ENCODE measurements around the gene MEX3D. TPM values are rescaled to one million over a fixed set of nuclear protein-coding genes. Genes with fewer than 3 reads are reported as not detected.

The MEX3D gene
- total RNA-seq, 1 experiment from 2014 or later, result 64.0 TPM

GRCh38 chr19:1534972-1535371 is 33.2 kb downstream of the MEX3D start:
- intact Hi-C loops (cut with micrococcal nuclease), result no loop called here

GRCh38 chr19:1533510-1534150 is 34.5 kb downstream of the MEX3D start:
- Histone ChIP-seq H3K27me3 (ENCODE audit: low read length) (no peaks in the 10 kb centered on the region), H3K9me3 (ENCODE audit: low read length) (no peaks in the 10 kb centered on the region), H4K20me1 (ENCODE audit: low read length) (no peaks in the 10 kb centered on the region), H3F3A (ENCODE audit: low read length, unreplicated experiment) (no peaks in the 10 kb centered on the region), H3K4me2 (ENCODE audit: low read length) (no peak overlapping the region), H2AFZ (ENCODE audit: low read length) (no peak overlapping the region), H3K27ac (ENCODE audit: low read length) (no peak overlapping the region), H3K4me3 (ENCODE audit: low read length) (no peak overlapping the region), H3K4me1 (ENCODE audit: insufficient read depth, low read length) (no peaks in the 10 kb centered on the region), H3K9ac (ENCODE audit: low read length) (no peak overlapping the region), H3K79me2 (ENCODE audit: low read length) (no peaks in the 10 kb centered on the region), H3K9me2 (replicated peaks; ENCODE audit: low read length) (no peaks in the 10 kb centered on the region), H3K36me3 (ENCODE audit: low read depth, low read length) (no peaks in the 10 kb centered on the region)
- intact Hi-C loops (cut with micrococcal nuclease), result no loop called here
- CTCF ChIA-PET, result interaction anchor here (0.6 kb wide), 1 partner anchor 13 kb away, joined by 5 read pairs; no protein-coding TSS in a partner anchor
- POLR2A ChIA-PET (ENCODE audit: unreplicated experiment), result no interaction called here
- no TSS peak for BruUV-seq (replicated peaks)
- ATAC-seq, result no peak
- no peak for DNase-seq
- TF ChIP-seq EZH2 (IDR thresholded peaks at IDR 0.05; ENCODE audit: low read length, unreplicated experiment) (no peak), CTCF (conservative IDR thresholded peaks at IDR 0.05; ENCODE audit: low read depth, low read length) (no peak), EZH2phosphoT487 (IDR thresholded peaks at IDR 0.05; ENCODE audit: borderline replicate concordance, low read length) (no peak)

More at GRCh38 chr19:1534972-1535371, 33.2 kb downstream of the MEX3D start:
- ChIA-PET POLR2A (ENCODE audit: unreplicated experiment) (no interaction called here), CTCF (no interaction called here)
- Histone ChIP-seq H3K4me2 (ENCODE audit: low read length) (no peak overlapping the region), H3K4me1 (ENCODE audit: insufficient read depth, low read length) (no peaks in the 10 kb centered on the region), H3K9me2 (replicated peaks; ENCODE audit: low read length) (no peaks in the 10 kb centered on the region), H3F3A (ENCODE audit: low read length, unreplicated experiment) (no peaks in the 10 kb centered on the region), H3K27ac (ENCODE audit: low read length) (no peak overlapping the region), H3K4me3 (ENCODE audit: low read length) (no peak overlapping the region), H3K36me3 (ENCODE audit: low read depth, low read length) (no peaks in the 10 kb centered on the region), H2AFZ (ENCODE audit: low read length) (no peak overlapping the region), H3K9me3 (ENCODE audit: low read length) (no peaks in the 10 kb centered on the region), H3K9ac (ENCODE audit: low read length) (no peak overlapping the region), H3K27me3 (ENCODE audit: low read length) (no peaks in the 10 kb centered on the region), H3K79me2 (ENCODE audit: low read length) (no peaks in the 10 kb centered on the region), H4K20me1 (ENCODE audit: low read length) (no peaks in the 10 kb centered on the region)
- no peak for ATAC-seq
- DNase-seq, result no peak
- no TSS peak for BruUV-seq (replicated peaks)
- TF ChIP-seq EZH2 (IDR thresholded peaks at IDR 0.05; ENCODE audit: low read length, unreplicated experiment) (no peak), CTCF (conservative IDR thresholded peaks at IDR 0.05; ENCODE audit: low read depth, low read length) (no peak), EZH2phosphoT487 (IDR thresholded peaks at IDR 0.05; ENCODE audit: borderline replicate concordance, low read length) (no peak)

GRCh38 chr19:1532003-1532402 is 36.1 kb downstream of the MEX3D start:
- Histone ChIP-seq H3K4me1 (ENCODE audit: insufficient read depth, low read length) (no peaks in the 10 kb centered on the region), H3K4me3 (ENCODE audit: low read length) (no peak overlapping the region), H3F3A (ENCODE audit: low read length, unreplicated experiment) (no peaks in the 10 kb centered on the region), H3K79me2 (ENCODE audit: low read length) (no peaks in the 10 kb centered on the region), H3K27me3 (ENCODE audit: low read length) (no peaks in the 10 kb centered on the region), H4K20me1 (ENCODE audit: low read length) (no peaks in the 10 kb centered on the region), H3K9me3 (ENCODE audit: low read length) (no peaks in the 10 kb centered on the region), H3K9me2 (replicated peaks; ENCODE audit: low read length) (no peaks in the 10 kb centered on the region), H2AFZ (ENCODE audit: low read length) (no peak overlapping the region), H3K4me2 (ENCODE audit: low read length) (no peak overlapping the region), H3K36me3 (ENCODE audit: low read depth, low read length) (no peaks in the 10 kb centered on the region), H3K9ac (ENCODE audit: low read length) (no peak overlapping the region), H3K27ac (ENCODE audit: low read length) (no peak overlapping the region)
- ATAC-seq (no peak), DNase-seq (no peak)
- ChIA-PET POLR2A (ENCODE audit: unreplicated experiment) (no interaction called here), CTCF (no interaction called here)
- BruUV-seq (replicated peaks), result no TSS peak
- intact Hi-C loops (cut with micrococcal nuclease), result no loop called here
- TF ChIP-seq CTCF (conservative IDR thresholded peaks at IDR 0.05; ENCODE audit: low read depth, low read length) (no peak), EZH2phosphoT487 (IDR thresholded peaks at IDR 0.05; ENCODE audit: borderline replicate concordance, low read length) (no peak), EZH2 (IDR thresholded peaks at IDR 0.05; ENCODE audit: low read length, unreplicated experiment) (no peak)

Data from PC-3 (cell line).